ENCODE data around the gene PCGF6.
"Not testable (repeated sequence)": the region's sequence is repeated elsewhere in the genome, so short reads cannot be mapped to it uniquely, and the experiment has no call there.

The PCGF6 gene

GRCh38 chr10:103350517-103351260 is at the start of gene PCGF6:
PCGF6 (minus strand) TSS chr10:103351140; CDS start chr10:103351066, 74 bp downstream.
- H3K27me3 Mint-ChIP-seq (ENCODE audit: low read depth), result no peaks in the 10 kb centered on the region
- H3K27ac Mint-ChIP-seq, result peak within 1 kb of the TSS; percentile 88

GRCh38 chr10:103397191-103397825 is 46.4 kb upstream of the PCGF6 start:
- Mint-ChIP-seq H3K9me3 (no peaks in the 10 kb centered on the region), H3K4me3 (peak overlapping the region; percentile 92), H3K36me3 (ENCODE audit: low read depth) (peaks cover 39% of the 10 kb centered on the region), H3K4me1 (ENCODE audit: low read depth) (peaks cover 39% of the 10 kb centered on the region), H3K27ac (peak overlapping the region; percentile 86), H3K27me3 (ENCODE audit: low read depth) (no peaks in the 10 kb centered on the region)

More at GRCh38 chr10:103350517-103351260, at the start of gene PCGF6:
- H3K4me1 Mint-ChIP-seq (ENCODE audit: low read depth), result peaks cover 7% of the 10 kb centered on the region
- peaks cover 12% of the 10 kb centered on the region for H3K36me3 Mint-ChIP-seq (ENCODE audit: low read depth)
- H3K4me3 Mint-ChIP-seq, result peak within 1 kb of the TSS; percentile 93
- no peaks in the 10 kb centered on the region for H3K9me3 Mint-ChIP-seq

GRCh38 chr10:103396789-103397087 is 45.8 kb upstream of the PCGF6 start:
- Mint-ChIP-seq H3K9me3 (no peaks in the 10 kb centered on the region), H3K27ac (peak overlapping the region; percentile 86), H3K4me3 (peak overlapping the region; percentile 92), H3K4me1 (ENCODE audit: low read depth) (peaks cover 39% of the 10 kb centered on the region), H3K36me3 (ENCODE audit: low read depth) (peaks cover 39% of the 10 kb centered on the region), H3K27me3 (ENCODE audit: low read depth) (no peaks in the 10 kb centered on the region)

GRCh38 chr10:103396067-103396788 is 45.3 kb upstream of the PCGF6 start, which contains the start of the genes ATP5MK and PDCD11:
ATP5MK (minus strand) TSS chr10:103396475; CDS start chr10:103392457, 4,018 bp downstream.
PDCD11 (plus strand) TSS chr10:103396626; CDS start chr10:103398427, 1,801 bp downstream.
- Mint-ChIP-seq H3K27me3 (ENCODE audit: low read depth) (no peaks in the 10 kb centered on the region), H3K4me3 (peak within 1 kb of the TSS; percentile 92), H3K9me3 (no peaks in the 10 kb centered on the region), H3K27ac (peak within 1 kb of the TSS; percentile 86), H3K4me1 (ENCODE audit: low read depth) (peaks cover 39% of the 10 kb centered on the region), H3K36me3 (ENCODE audit: low read depth) (peaks cover 39% of the 10 kb centered on the region)

- Mint-ChIP-seq H3K36me3 (ENCODE audit: low read depth) (peaks cover 39% of the 10 kb centered on the region), H3K4me3 (peak overlapping the region; percentile 92), H3K9me3 (no peaks in the 10 kb centered on the region), H3K4me1 (ENCODE audit: low read depth) (peaks cover 39% of the 10 kb centered on the region), H3K27me3 (ENCODE audit: low read depth) (no peaks in the 10 kb centered on the region), H3K27ac (peak overlapping the region; percentile 86)
Measured at GRCh38 chr10:103395754-103396066, 44.8 kb upstream of the PCGF6 start.

- peaks cover 30% of the 10 kb centered on the region for H3K36me3 Mint-ChIP-seq (ENCODE audit: low read depth)
- H3K27me3 Mint-ChIP-seq (ENCODE audit: low read depth), result no peaks in the 10 kb centered on the region
- peak overlapping the region; percentile 53 for H3K4me3 Mint-ChIP-seq
- peaks cover 37% of the 10 kb centered on the region for H3K4me1 Mint-ChIP-seq (ENCODE audit: low read depth)
- peak overlapping the region; percentile 62 for H3K27ac Mint-ChIP-seq
- H3K9me3 Mint-ChIP-seq, result no peaks in the 10 kb centered on the region
Measured at GRCh38 chr10:103394180-103394579, 43.2 kb upstream of the PCGF6 start.

GRCh38 chr10:103382769-103383168 is 31.8 kb upstream of the PCGF6 start:
- no peak overlapping the region for H3K4me3 Mint-ChIP-seq
- peaks cover 20% of the 10 kb centered on the region for H3K36me3 Mint-ChIP-seq (ENCODE audit: low read depth)
- no peaks in the 10 kb centered on the region for H3K4me1 Mint-ChIP-seq (ENCODE audit: low read depth)
- no peaks in the 10 kb centered on the region for H3K27me3 Mint-ChIP-seq (ENCODE audit: low read depth)
- no peak overlapping the region for H3K27ac Mint-ChIP-seq
- H3K9me3 Mint-ChIP-seq, result no peaks in the 10 kb centered on the region

- Mint-ChIP-seq H3K27ac (no peak overlapping the region), H3K27me3 (ENCODE audit: low read depth) (no peaks in the 10 kb centered on the region), H3K4me1 (ENCODE audit: low read depth) (peaks cover 25% of the 10 kb centered on the region), H3K4me3 (no peak overlapping the region), H3K36me3 (ENCODE audit: low read depth) (peaks cover 22% of the 10 kb centered on the region), H3K9me3 (no peaks in the 10 kb centered on the region)
Measured at GRCh38 chr10:103374263-103374662, 23.3 kb upstream of the PCGF6 start.

GRCh38 chr10:103373544-103373943 is 22.6 kb upstream of the PCGF6 start:
- H3K4me3 Mint-ChIP-seq, result no peak overlapping the region
- H3K36me3 Mint-ChIP-seq (ENCODE audit: low read depth), result peaks cover 20% of the 10 kb centered on the region
- peak overlapping the region; percentile 56 for H3K27ac Mint-ChIP-seq
- no peaks in the 10 kb centered on the region for H3K9me3 Mint-ChIP-seq
- no peaks in the 10 kb centered on the region for H3K27me3 Mint-ChIP-seq (ENCODE audit: low read depth)
- peaks cover 27% of the 10 kb centered on the region for H3K4me1 Mint-ChIP-seq (ENCODE audit: low read depth)

GRCh38 chr10:103367782-103368518 is 17.0 kb upstream of the PCGF6 start, which contains the start of gene TAF5:
TAF5 (plus strand) TSS chr10:103367976; CDS start chr10:103367990, 14 bp downstream.
- peaks cover 2% of the 10 kb centered on the region for H3K36me3 Mint-ChIP-seq (ENCODE audit: low read depth)
- H3K27me3 Mint-ChIP-seq (ENCODE audit: low read depth), result no peaks in the 10 kb centered on the region
- peak within 1 kb of the TSS; percentile 92 for H3K27ac Mint-ChIP-seq

GRCh38 chr10:103367379-103367781 is 16.4 kb upstream of the PCGF6 start:
- H3K27me3 Mint-ChIP-seq (ENCODE audit: low read depth), result no peaks in the 10 kb centered on the region
- H3K9me3 Mint-ChIP-seq, result no peaks in the 10 kb centered on the region
- H3K4me3 Mint-ChIP-seq, result peak overlapping the region; percentile 97
- peak overlapping the region; percentile 92 for H3K27ac Mint-ChIP-seq
- peaks cover 18% of the 10 kb centered on the region for H3K4me1 Mint-ChIP-seq (ENCODE audit: low read depth)
- peaks cover 2% of the 10 kb centered on the region for H3K36me3 Mint-ChIP-seq (ENCODE audit: low read depth)

More at GRCh38 chr10:103367782-103368518, 17.0 kb upstream of the PCGF6 start, which contains the start of gene TAF5:
- peak within 1 kb of the TSS; percentile 97 for H3K4me3 Mint-ChIP-seq
- no peaks in the 10 kb centered on the region for H3K9me3 Mint-ChIP-seq
- H3K4me1 Mint-ChIP-seq (ENCODE audit: low read depth), result peaks cover 18% of the 10 kb centered on the region

GRCh38 chr10:103360791-103361190 is 9.9 kb upstream of the PCGF6 start:
- H3K36me3 Mint-ChIP-seq (ENCODE audit: low read depth); H3K9me3 Mint-ChIP-seq; H3K4me3 Mint-ChIP-seq; H3K27ac Mint-ChIP-seq; H3K4me1 Mint-ChIP-seq (ENCODE audit: low read depth); H3K27me3 Mint-ChIP-seq (ENCODE audit: low read depth): not testable (repeated sequence)

- H3K27ac Mint-ChIP-seq; H3K36me3 Mint-ChIP-seq (ENCODE audit: low read depth); H3K4me3 Mint-ChIP-seq; H3K27me3 Mint-ChIP-seq (ENCODE audit: low read depth); H3K4me1 Mint-ChIP-seq (ENCODE audit: low read depth); H3K9me3 Mint-ChIP-seq: not testable (repeated sequence)
Measured at GRCh38 chr10:103359493-103359892, 8.6 kb upstream of the PCGF6 start.

GRCh38 chr10:103355906-103356599 is 5.1 kb upstream of the PCGF6 start:
- Mint-ChIP-seq H3K9me3 (no peaks in the 10 kb centered on the region), H3K4me3 (no peak overlapping the region), H3K27ac (no peak overlapping the region), H3K27me3 (ENCODE audit: low read depth) (no peaks in the 10 kb centered on the region), H3K4me1 (ENCODE audit: low read depth) (peaks cover 5% of the 10 kb centered on the region), H3K36me3 (ENCODE audit: low read depth) (no peaks in the 10 kb centered on the region)
